ENCODE results near the gene ACTL6B. TPM values are rescaled to one million over a fixed set of nuclear protein-coding genes. Genes with fewer than 3 reads are reported as not detected.

ACTL6B gene
- total RNA-seq, 2 donors from 2014 or later: not detected

DNA sequence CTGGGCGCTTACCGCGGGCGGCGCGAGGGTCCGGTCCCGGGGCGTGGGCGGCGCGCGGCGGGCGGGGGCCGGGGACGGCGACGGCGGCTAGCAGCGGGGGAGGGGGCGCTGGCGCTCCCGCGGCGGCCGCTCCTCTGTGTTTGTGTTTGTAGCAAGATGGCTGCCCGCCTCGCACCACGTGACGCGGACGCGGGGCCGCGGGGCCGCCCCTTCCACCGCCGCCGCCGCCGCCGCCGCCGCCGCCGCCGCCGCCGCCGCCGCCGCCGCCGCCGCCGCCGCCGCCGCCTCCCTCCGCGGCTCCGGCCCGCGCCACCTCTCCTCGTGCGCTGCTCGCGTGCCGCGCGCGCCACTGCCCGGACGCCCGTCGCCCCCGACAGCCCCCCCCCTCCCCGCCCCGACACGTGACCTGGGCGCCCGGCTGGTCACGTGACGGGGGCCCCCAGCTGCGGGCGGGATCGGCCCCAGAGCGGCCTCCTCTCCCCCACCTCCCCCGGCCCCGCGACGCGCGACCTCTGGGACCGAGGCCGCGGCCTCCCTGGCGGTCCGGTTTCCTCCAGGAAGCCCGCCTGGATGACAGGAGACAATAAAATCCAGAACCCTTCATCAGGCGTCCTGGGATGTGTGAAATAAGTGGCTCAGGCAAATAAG is 38.0 kb upstream of the ACTL6B start, which contains the start of gene GIGYF1:
Gene GIGYF1 (minus strand): TSS at position 153 of the 648 bp plus-strand sequence. CDS start 6,012 bp downstream, outside the sequence.
- H3K4me1 ChIP-seq (ENCODE audit: control insufficient read depth in 1 of 2, low read depth in 2 of 2): peaks cover 27 to 48% of the 10 kb centered on the region in 2 donors
- DNase-seq (ENCODE audit: low spot score) (no peak), ATAC-seq (ENCODE audit: insufficient number of reproducible peaks, low FRiP score, low read depth) (peak; percentile 61)
- no peaks in the 10 kb centered on the region for H3K36me3 ChIP-seq
- no peaks in the 10 kb centered on the region for H3K27me3 ChIP-seq (replicated peaks; ENCODE audit: insufficient read depth)
- H3K27ac ChIP-seq: peak within 1 kb of the TSS; percentile 56 to 61
- TF ChIP-seq, protein P1, sequence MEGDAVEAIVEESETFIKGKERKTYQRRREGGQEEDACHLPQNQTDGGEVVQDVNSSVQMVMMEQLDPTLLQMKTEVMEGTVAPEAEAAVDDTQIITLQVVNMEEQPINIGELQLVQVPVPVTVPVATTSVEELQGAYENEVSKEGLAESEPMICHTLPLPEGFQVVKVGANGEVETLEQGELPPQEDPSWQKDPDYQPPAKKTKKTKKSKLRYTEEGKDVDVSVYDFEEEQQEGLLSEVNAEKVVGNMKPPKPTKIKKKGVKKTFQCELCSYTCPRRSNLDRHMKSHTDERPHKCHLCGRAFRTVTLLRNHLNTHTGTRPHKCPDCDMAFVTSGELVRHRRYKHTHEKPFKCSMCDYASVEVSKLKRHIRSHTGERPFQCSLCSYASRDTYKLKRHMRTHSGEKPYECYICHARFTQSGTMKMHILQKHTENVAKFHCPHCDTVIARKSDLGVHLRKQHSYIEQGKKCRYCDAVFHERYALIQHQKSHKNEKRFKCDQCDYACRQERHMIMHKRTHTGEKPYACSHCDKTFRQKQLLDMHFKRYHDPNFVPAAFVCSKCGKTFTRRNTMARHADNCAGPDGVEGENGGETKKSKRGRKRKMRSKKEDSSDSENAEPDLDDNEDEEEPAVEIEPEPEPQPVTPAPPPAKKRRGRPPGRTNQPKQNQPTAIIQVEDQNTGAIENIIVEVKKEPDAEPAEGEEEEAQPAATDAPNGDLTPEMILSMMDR (IDR thresholded peaks at IDR 0.05): no peak
- H3K4me3 ChIP-seq: peak within 1 kb of the TSS; percentile 96
- H3K9me3 ChIP-seq: no peaks in the 10 kb centered on the region

DNA sequence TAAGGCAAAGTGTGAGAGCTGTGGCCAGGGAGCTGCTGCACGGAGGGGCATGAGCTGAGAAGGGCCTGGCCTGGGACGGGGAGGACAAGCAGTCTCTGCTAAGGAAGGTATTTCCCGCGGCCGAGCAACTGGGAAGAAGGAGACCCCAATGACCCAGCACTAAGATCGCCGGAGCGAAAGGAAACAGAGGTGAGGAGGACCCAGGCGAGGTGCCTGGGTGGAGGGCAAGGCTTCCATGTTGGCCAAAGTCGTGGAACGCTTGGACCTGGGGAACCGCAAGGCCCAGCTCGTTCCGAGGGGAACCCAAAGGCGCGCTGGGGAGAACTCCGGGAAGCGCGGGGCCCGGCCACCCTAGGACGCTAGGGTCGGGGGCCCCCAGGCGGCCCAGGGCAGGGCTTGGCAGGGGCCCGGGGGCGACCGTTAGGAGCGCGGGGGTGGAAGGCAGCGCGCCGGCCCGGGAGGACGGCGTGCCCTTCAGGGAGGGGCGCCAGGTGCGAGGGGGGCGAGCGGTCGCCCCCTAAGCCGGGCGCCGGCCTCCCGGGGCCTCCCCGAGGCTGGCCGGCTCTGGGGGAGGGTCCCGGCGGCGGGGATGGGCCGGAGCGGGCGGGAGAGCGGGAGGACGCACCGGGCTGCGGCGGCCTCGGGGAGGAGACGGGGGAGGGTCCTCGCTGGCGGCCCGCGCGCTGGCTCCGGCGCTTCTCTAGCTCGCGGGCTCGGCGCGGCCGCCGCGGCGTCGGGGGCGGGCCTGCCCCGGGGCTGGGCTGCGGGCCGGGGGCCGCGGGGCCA is 37.3 kb upstream of the ACTL6B start:
- ATAC-seq (ENCODE audit: insufficient number of reproducible peaks, low FRiP score, low read depth) (peak; percentile 22), DNase-seq (ENCODE audit: low spot score) (no peak)
- TF ChIP-seq, protein P1 (IDR thresholded peaks at IDR 0.05): no peak
- Histone ChIP-seq H3K4me1 (ENCODE audit: control insufficient read depth in 1 of 2, low read depth in 2 of 2) (peaks cover 27 to 50% of the 10 kb centered on the region in 2 donors), H3K4me3 (peak overlapping the region; percentile 96), H3K9me3 (no peaks in the 10 kb centered on the region), H3K27ac (peak overlapping the region; percentile 56 to 61), H3K27me3 (replicated peaks; ENCODE audit: insufficient read depth) (no peaks in the 10 kb centered on the region), H3K36me3 (peaks cover under 1% of the 10 kb centered on the region)

DNA sequence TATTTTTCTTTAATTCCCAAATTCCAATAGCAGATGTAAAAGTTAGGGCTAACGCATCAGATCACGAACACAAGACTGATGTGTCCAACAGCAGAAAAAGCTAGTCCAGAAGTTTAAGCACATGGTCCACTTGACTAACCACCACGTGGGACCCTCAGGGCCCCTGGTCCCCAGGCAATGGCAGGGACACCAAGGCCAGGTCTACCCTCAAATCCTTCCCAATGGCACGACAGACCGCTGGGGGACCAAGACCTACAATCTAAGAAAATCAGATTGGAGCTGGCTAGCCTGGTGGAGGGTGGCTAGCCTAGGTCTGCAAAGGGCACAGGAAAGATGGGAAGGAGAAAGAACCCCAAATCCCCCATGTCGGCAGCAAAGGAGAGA is 36.3 kb upstream of the ACTL6B start:
- Histone ChIP-seq H3K36me3 (peaks cover 9% of the 10 kb centered on the region), H3K27me3 (replicated peaks; ENCODE audit: insufficient read depth) (no peaks in the 10 kb centered on the region), H3K27ac (no peak overlapping the region), H3K4me1 (ENCODE audit: control insufficient read depth in 1 of 2, low read depth in 2 of 2) (peaks cover 27 to 50% of the 10 kb centered on the region in 2 donors), H3K9me3 (no peaks in the 10 kb centered on the region), H3K4me3 (peak overlapping the region; percentile 96)
- no peak for DNase-seq (ENCODE audit: low spot score)
- ATAC-seq (ENCODE audit: insufficient number of reproducible peaks, low FRiP score, low read depth): no peak
- TF ChIP-seq, protein P1 (IDR thresholded peaks at IDR 0.05): no peak

GRCh38 chr7:100691676-100692577 is 35.7 kb upstream of the ACTL6B start:
- no peak for DNase-seq (ENCODE audit: low spot score)
- Histone ChIP-seq H3K27ac (no peak overlapping the region), H3K4me3 (peak overlapping the region; percentile 96), H3K9me3 (no peaks in the 10 kb centered on the region), H3K27me3 (replicated peaks; ENCODE audit: insufficient read depth) (no peaks in the 10 kb centered on the region), H3K4me1 (ENCODE audit: control insufficient read depth in 1 of 2, low read depth in 2 of 2) (peaks cover 27 to 50% of the 10 kb centered on the region in 2 donors), H3K36me3 (peaks cover 14% of the 10 kb centered on the region)
- ATAC-seq (ENCODE audit: insufficient number of reproducible peaks, low FRiP score, low read depth): no peak
- TF ChIP-seq, protein P1 (IDR thresholded peaks at IDR 0.05): peak; percentile 89
